ENCODE data around the gene LARGE1. TPM values are rescaled to one million over a fixed set of nuclear protein-coding genes. Genes with fewer than 3 reads are reported as not detected.

The LARGE1 gene
- total RNA-seq, 2 experiments from 2014 or later: 0.58 to 1.1 TPM

DNA sequence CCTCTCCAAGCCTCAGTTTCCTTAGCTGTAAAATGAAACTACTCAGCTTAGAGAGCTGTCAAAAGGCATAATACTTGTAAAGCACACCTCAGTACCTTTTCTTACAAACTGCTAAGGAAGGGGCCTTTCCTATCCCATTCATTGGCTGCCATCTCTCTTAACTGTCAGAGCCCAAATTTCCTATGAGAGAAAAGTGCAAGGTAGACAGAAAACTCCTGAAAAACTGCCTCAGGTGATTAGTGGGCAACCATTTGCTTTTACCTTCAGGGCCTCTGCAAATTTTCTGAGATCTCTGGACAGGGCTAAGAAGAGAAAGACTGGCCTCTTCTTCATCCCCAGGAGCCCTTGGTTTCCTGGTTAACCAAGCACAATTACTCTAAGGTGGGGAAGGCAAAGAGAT lies 13.8 kb downstream of the LARGE1 start:
- ATAC-seq: no peak
- no peak overlapping the region for H3K27ac Mint-ChIP-seq
- no peaks in the 10 kb centered on the region for H3K4me1 Mint-ChIP-seq
- DNase-seq: no peak
- H3K4me3 Mint-ChIP-seq: no peak overlapping the region
- CTCF ChIA-PET: no interaction called here
- peaks cover 3% of the 10 kb centered on the region for H3K9me3 Mint-ChIP-seq (ENCODE audit: low read depth)
- no peaks in the 10 kb centered on the region for H3K36me3 Mint-ChIP-seq
- no peaks in the 10 kb centered on the region for H3K27me3 Mint-ChIP-seq

DNA sequence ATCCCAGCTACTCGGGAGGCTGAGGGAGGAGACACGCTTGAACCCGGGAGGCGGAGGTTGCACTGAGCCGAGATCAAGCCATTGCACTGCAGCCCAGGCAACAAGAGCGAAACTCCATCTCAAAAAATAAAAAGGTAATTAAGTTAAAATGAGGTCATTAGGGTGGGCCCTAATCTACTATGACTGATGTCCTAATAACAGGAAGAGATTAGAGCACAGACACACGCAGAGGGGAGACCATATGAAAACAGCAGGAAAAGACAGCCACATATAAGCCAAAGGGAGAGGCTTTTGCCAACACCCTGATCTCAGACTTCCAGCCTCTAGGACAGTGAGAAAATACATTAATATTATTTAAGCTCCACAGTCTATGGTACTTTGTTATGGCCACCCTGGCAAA lies 17.3 kb downstream of the LARGE1 start:
- Mint-ChIP-seq H3K36me3 (no peaks in the 10 kb centered on the region), H3K9me3 (ENCODE audit: low read depth) (peaks cover 7% of the 10 kb centered on the region), H3K4me1 (no peaks in the 10 kb centered on the region), H3K27ac (no peak overlapping the region), H3K27me3 (no peaks in the 10 kb centered on the region), H3K4me3 (no peak overlapping the region)
- DNase-seq: no peak
- ATAC-seq: no peak
- CTCF ChIA-PET: no interaction called here

DNA sequence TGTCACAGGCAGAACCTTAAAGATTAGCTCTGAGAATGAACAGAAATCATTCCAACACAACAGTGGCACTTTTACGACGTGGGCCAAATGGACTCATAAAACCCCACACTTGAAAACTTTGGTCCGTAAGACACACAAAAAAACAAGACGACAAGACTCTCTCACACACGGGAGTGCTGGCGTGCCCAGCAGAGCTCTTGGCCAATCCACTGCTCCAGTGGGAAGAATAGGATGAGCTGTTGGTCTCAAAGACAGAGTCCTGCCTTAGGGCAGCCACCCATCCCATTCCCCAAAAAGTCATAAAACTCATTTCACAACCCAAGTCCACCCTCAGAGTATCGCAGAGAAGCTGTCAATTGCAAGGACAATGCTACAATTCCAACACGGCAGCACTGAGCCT lies 18.2 kb downstream of the LARGE1 start:
- no peak for DNase-seq
- no peaks in the 10 kb centered on the region for H3K27me3 Mint-ChIP-seq
- H3K4me3 Mint-ChIP-seq: no peak overlapping the region
- H3K4me1 Mint-ChIP-seq: no peaks in the 10 kb centered on the region
- CTCF ChIA-PET: no interaction called here
- no peak for ATAC-seq
- H3K36me3 Mint-ChIP-seq: no peaks in the 10 kb centered on the region
- H3K9me3 Mint-ChIP-seq (ENCODE audit: low read depth): peaks cover 7% of the 10 kb centered on the region
- H3K27ac Mint-ChIP-seq: no peak overlapping the region

DNA sequence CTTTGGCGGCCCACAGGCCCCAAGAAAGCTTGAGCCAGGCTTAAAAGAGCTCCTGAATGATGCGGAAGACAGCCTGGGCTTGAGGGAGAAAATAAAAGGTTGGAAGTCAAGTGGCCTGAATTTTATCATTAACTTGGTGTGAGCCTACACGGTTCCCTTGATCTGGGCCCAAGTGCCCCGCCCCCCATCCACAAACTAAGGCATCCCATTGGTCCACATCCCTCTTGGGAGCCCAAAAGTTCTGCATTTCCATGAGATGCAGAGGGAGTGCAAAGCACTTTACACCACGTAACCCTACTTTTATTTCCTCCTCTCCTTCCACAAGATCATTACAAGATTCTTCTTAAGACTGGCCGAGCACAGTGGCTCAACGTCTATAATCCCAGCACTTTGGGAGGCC lies 22.2 kb downstream of the LARGE1 start:
- H3K4me3 Mint-ChIP-seq: no peak overlapping the region
- H3K36me3 Mint-ChIP-seq: no peaks in the 10 kb centered on the region
- no peak for ATAC-seq
- no peaks in the 10 kb centered on the region for H3K27me3 Mint-ChIP-seq
- no peaks in the 10 kb centered on the region for H3K4me1 Mint-ChIP-seq
- no peak for DNase-seq
- CTCF ChIA-PET: no interaction called here
- H3K9me3 Mint-ChIP-seq (ENCODE audit: low read depth): peaks cover 14% of the 10 kb centered on the region
- no peak overlapping the region for H3K27ac Mint-ChIP-seq

DNA sequence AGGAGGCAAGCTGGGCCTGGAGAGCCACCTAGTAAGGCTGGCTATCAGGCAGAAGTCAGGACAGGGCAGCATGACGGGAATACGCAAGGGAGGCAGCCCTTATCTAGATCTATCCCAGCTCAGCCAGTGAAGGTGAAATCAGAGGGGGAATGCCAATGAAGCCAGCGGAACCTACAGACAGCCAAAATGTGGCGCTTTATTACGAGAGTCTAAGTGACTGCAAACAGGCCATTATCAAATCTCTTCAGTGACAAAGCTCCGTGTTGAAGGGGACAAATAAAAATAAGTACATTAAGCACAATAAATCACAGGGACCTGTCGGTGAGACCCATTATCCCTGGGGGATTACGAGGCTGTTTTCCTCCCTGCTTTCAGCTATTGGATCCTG lies 22.8 kb downstream of the LARGE1 start:
- Mint-ChIP-seq H3K27me3 (no peaks in the 10 kb centered on the region), H3K27ac (no peak overlapping the region), H3K4me3 (no peak overlapping the region), H3K9me3 (ENCODE audit: low read depth) (peaks cover 14% of the 10 kb centered on the region), H3K4me1 (no peaks in the 10 kb centered on the region), H3K36me3 (no peaks in the 10 kb centered on the region)
- CTCF ChIA-PET: no interaction called here
- no peak for DNase-seq
- no peak for ATAC-seq

DNA sequence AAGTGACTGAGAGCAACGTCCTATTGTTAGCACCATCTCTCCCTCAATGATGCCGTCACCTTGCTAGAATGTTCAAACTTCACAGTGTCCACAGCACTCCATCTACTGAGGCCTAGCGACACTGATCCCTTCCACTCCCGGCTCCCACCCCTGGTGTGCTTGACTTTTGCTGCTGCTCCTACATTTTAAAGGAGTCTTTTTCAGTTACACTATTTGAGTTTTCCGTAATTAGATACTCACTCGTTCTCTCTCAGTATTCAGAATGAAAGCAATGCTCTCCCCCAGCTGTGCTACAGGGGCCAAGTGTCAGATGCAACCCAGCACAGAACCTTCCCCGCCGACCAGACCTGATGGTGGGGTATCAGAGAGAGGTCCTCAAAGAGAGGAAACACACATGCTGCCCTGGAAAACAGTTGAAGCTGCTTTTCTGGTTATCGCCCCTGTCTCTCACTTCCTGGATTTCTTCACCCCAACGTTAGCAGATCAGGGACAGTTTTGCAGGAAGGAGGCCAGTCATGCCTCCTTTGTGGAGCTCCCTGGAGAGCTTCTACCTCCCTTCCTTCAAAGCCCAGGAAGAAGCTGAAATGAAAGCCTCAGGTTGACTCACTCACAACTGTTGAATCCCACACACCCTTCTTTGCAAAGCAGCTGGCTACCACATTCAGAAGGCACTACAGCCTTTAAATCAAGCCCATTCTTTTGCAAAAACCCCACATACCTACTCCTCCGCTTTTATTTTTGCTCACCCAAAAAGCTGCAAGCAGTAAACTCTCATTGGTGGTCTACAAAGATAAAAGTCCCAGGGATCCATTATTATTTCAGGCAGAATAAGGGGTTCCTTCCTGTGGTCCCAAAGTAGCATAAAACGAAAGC lies 23.5 kb downstream of the LARGE1 start:
- H3K27ac Mint-ChIP-seq: no peak overlapping the region
- H3K36me3 Mint-ChIP-seq: no peaks in the 10 kb centered on the region
- CTCF ChIA-PET: no interaction called here
- H3K27me3 Mint-ChIP-seq: no peaks in the 10 kb centered on the region
- peaks cover 13% of the 10 kb centered on the region for H3K9me3 Mint-ChIP-seq (ENCODE audit: low read depth)
- ATAC-seq: no peak
- no peaks in the 10 kb centered on the region for H3K4me1 Mint-ChIP-seq
- DNase-seq: no peak
- H3K4me3 Mint-ChIP-seq: no peak overlapping the region

DNA sequence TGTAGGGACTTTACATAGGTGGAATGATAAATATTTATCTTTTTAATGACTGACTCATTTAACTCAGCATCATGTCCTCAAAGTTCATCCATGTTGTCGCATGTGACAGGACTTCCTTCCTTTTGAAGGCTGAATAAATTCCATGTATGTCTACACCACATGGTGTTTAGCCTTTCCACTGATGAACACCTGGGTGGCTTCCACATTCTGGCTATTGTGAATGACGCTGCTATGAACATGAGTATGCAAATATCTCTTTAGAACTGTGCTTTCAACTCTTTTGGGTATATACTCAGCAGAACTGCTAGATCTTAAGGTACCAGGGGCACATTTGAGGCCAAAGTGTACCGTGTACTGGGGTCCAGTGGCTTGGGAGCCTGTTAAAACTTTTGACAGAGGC lies 24.1 kb downstream of the LARGE1 start:
- DNase-seq (no peak), ATAC-seq (no peak)
- CTCF ChIA-PET: no interaction called here
- peaks cover 13% of the 10 kb centered on the region for H3K9me3 Mint-ChIP-seq (ENCODE audit: low read depth)
- H3K4me1 Mint-ChIP-seq: no peaks in the 10 kb centered on the region
- no peaks in the 10 kb centered on the region for H3K36me3 Mint-ChIP-seq
- no peak overlapping the region for H3K4me3 Mint-ChIP-seq
- no peaks in the 10 kb centered on the region for H3K27me3 Mint-ChIP-seq
- H3K27ac Mint-ChIP-seq: no peak overlapping the region

DNA sequence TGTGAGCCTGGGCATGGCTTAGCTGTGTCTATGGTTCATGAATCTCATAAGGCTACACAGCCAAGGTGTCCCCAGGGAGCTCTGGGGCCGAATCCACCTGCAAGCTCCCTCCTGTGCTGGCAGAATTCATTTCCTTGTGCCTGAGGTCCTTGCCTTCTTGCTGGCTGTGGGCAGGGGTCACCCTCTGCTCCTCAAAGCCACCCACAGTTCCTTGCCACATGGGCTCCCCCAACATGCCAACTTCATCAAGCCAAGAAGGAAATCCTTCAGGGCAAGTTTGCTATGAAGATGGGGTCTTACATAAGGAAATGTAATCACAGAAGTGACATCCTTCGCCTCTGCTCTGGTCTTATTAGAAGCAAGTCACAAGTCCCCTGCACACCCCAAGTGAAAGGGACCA lies 24.8 kb downstream of the LARGE1 start:
- CTCF ChIA-PET: no interaction called here
- ATAC-seq: no peak
- H3K9me3 Mint-ChIP-seq (ENCODE audit: low read depth): peaks cover 13% of the 10 kb centered on the region
- DNase-seq: no peak
- no peaks in the 10 kb centered on the region for H3K27me3 Mint-ChIP-seq
- no peaks in the 10 kb centered on the region for H3K36me3 Mint-ChIP-seq
- no peaks in the 10 kb centered on the region for H3K4me1 Mint-ChIP-seq
- H3K27ac Mint-ChIP-seq: no peak overlapping the region
- H3K4me3 Mint-ChIP-seq: no peak overlapping the region

DNA sequence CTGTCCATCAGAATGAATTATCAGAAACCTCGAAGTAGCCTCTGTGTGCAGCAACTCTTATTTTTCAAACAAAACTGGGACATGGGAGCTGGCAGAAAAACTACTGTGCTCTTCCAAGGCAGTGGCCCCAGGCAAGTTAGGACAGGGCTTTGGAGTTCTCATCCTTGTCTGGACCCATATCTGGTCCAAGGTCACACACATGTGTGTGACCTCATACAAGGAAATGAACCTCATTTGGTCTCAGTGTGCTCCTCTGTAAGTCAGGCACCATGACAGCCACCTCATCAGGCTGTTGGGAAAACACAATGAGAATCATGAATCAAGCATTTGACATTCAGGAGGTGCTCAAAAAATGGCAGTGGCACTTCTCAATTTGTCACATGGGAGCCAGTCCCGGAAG lies 25.8 kb downstream of the LARGE1 start:
- CTCF ChIA-PET: no interaction called here
- no peak overlapping the region for H3K4me3 Mint-ChIP-seq
- DNase-seq: no peak

DNA sequence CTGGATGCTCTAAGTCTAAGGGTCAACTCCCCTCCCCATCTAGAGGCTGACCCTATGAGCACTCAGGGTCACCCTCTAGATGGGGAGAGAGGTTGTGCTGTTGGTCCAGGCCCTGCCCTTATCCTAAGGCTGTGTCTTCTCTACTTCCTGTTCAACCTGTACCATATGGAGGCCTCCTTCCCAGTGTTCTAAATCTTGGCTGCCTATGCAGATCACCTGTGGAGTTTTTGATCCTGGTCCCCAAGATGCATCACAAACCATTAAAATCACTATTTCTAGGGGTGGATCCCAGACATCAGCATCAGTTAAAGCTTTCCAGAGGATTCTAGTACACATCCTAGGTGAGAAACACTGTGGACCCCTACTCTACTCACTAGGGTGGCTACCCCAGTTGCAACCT lies 26.2 kb downstream of the LARGE1 start:
- H3K27ac Mint-ChIP-seq: no peak overlapping the region
- H3K27me3 Mint-ChIP-seq: no peaks in the 10 kb centered on the region
- no peak for DNase-seq
- peaks cover 13% of the 10 kb centered on the region for H3K9me3 Mint-ChIP-seq (ENCODE audit: low read depth)
- CTCF ChIA-PET: no interaction called here
- no peaks in the 10 kb centered on the region for H3K36me3 Mint-ChIP-seq
- ATAC-seq: no peak
- no peaks in the 10 kb centered on the region for H3K4me1 Mint-ChIP-seq
- no peak overlapping the region for H3K4me3 Mint-ChIP-seq

More for the DNA sequence above, 25.8 kb downstream of the LARGE1 start:
- H3K9me3 Mint-ChIP-seq (ENCODE audit: low read depth): peaks cover 13% of the 10 kb centered on the region
- H3K36me3 Mint-ChIP-seq: no peaks in the 10 kb centered on the region
- H3K27me3 Mint-ChIP-seq: no peaks in the 10 kb centered on the region
- H3K27ac Mint-ChIP-seq: no peak overlapping the region
- no peaks in the 10 kb centered on the region for H3K4me1 Mint-ChIP-seq
- ATAC-seq: no peak

DNA sequence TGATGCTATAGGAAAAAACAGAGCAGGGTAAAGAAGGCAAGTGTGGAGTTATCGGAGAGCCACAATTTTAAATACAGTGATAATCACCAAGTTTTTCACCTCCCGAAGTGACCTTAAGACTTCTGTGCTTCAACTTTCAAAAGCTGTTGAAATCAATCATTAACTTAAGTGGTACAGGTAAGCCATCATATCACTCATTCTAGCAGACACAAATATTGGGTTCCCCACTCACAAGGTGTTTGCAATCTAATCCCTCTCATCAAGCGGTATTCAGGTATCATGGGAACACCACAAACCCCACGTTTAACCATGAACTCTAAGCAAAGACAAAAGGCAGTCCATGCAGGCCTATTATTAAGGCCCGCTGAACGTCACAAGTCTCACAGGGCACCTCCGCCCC lies 26.8 kb downstream of the LARGE1 start:
- no peaks in the 10 kb centered on the region for H3K27me3 Mint-ChIP-seq

DNA sequence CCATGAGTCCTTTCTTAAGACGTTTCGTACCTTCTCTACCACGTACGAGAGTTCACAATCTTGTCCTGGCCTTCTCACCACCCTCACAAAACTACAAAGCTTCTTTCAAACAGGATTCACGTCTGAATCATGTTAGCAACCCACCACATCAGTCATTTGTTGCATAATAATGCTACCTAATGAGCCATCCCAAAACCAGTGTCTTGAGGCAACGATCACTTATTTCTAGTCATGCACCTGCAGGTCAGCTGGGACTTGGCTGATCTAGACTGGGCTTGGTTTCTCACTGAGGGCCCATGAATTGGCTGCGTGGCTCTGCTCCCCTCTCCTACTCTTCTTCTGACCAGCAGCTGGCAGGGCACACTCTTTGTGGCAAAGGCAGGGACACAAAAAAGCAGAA lies 28.3 kb downstream of the LARGE1 start:
- CTCF ChIA-PET: no interaction called here
- H3K9me3 Mint-ChIP-seq (ENCODE audit: low read depth): peaks cover 8% of the 10 kb centered on the region
- no peaks in the 10 kb centered on the region for H3K4me1 Mint-ChIP-seq
- H3K36me3 Mint-ChIP-seq: no peaks in the 10 kb centered on the region
- H3K27ac Mint-ChIP-seq: no peak overlapping the region
- no peak for DNase-seq
- H3K27me3 Mint-ChIP-seq: no peaks in the 10 kb centered on the region
- no peak for ATAC-seq
- H3K4me3 Mint-ChIP-seq: no peak overlapping the region

More for the DNA sequence above, 26.8 kb downstream of the LARGE1 start:
- no peaks in the 10 kb centered on the region for H3K36me3 Mint-ChIP-seq
- ATAC-seq (no peak), DNase-seq (no peak)
- CTCF ChIA-PET: no interaction called here
- H3K4me3 Mint-ChIP-seq: no peak overlapping the region
- H3K27ac Mint-ChIP-seq: no peak overlapping the region
- no peaks in the 10 kb centered on the region for H3K4me1 Mint-ChIP-seq
- peaks cover 8% of the 10 kb centered on the region for H3K9me3 Mint-ChIP-seq (ENCODE audit: low read depth)

DNA sequence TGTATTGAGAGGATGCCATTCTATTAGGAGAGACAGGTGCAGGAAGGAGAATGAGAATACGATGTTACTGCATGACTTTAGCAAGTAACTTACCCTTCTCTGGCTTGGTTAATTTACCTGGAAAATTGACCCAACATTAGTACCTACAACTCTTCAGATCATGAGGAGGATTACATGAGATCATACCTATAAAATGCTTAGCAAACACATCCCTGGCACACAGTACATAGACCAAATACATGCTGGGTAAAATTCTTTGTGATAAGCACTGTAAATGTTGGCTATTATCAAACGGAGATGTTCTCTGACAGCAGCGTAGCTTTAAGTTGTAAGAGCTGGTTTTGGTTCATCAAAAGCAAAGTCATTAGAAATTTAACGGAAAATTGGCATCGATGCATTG lies 28.8 kb downstream of the LARGE1 start:
- H3K4me3 Mint-ChIP-seq: no peak overlapping the region
- no peak overlapping the region for H3K27ac Mint-ChIP-seq
- CTCF ChIA-PET: no interaction called here
- H3K36me3 Mint-ChIP-seq: no peaks in the 10 kb centered on the region
- H3K4me1 Mint-ChIP-seq: no peaks in the 10 kb centered on the region
- DNase-seq: no peak
- H3K27me3 Mint-ChIP-seq: no peaks in the 10 kb centered on the region
- no peak for ATAC-seq
- peaks cover 8% of the 10 kb centered on the region for H3K9me3 Mint-ChIP-seq (ENCODE audit: low read depth)

DNA sequence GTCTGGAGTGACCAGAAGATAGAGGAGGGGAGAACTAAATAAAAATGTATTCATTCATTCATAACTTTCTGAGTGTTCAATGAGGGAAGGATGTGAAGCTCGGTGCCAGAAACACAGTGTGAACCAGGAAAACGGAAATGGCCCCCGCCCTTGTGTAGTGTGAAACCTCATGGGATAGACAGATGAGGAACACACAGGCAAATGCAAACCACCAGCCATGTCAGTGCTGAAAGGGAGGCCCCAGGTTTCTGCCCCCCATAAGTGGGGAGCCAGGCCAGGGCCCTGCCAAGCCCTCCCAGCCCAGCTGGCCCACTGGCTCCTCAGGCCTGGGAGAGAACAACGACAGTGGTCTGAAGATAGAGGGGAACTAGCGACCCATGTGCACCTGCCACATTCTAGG lies 30.5 kb downstream of the LARGE1 start:
- CTCF ChIA-PET: no interaction called here
- DNase-seq: no peak
- ATAC-seq: no peak
- H3K4me3 Mint-ChIP-seq: no peak overlapping the region
- no peaks in the 10 kb centered on the region for H3K27me3 Mint-ChIP-seq
- no peaks in the 10 kb centered on the region for H3K36me3 Mint-ChIP-seq
- H3K27ac Mint-ChIP-seq: no peak overlapping the region
- peaks cover 4% of the 10 kb centered on the region for H3K9me3 Mint-ChIP-seq (ENCODE audit: low read depth)
- H3K4me1 Mint-ChIP-seq: no peaks in the 10 kb centered on the region

DNA sequence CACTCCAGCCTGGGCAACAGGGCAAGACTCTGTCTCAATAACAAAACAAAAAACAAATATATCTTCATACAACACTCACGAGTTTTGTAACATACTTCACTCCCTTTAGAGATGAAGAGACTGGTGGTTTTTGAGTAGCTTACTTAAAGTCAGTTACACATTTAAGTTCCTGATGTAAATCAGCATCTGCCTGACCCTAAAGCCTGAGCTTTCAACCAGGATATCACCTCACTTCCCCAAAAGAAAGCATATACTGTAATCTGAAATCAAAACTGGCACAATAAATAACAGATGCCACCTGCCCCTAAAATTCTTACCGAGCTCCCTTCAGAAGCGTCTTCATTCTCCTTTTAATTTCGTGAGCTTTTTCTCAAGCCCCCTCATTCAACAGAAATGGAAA lies 31.5 kb downstream of the LARGE1 start:
- ATAC-seq (no peak), DNase-seq (no peak)
- no peak overlapping the region for H3K27ac Mint-ChIP-seq
- no peaks in the 10 kb centered on the region for H3K4me1 Mint-ChIP-seq
- CTCF ChIA-PET: no interaction called here
- peaks cover 4% of the 10 kb centered on the region for H3K9me3 Mint-ChIP-seq (ENCODE audit: low read depth)
- H3K36me3 Mint-ChIP-seq: no peaks in the 10 kb centered on the region
- H3K4me3 Mint-ChIP-seq: no peak overlapping the region
- no peaks in the 10 kb centered on the region for H3K27me3 Mint-ChIP-seq

Data from activated CD8-positive, alpha-beta memory T cell treated with anti-CD3 and anti-CD28 coated beads, Interleukin-2, amount 10 ng/mL, durations not matched to agents 7 days and 5 days (primary cell).